HG03571 (cell line): ENCODE results near the gene NCAPG2.
A peak's percentile ranks its signal among the peaks of the same experiment; 100 is the strongest.

Experiments
- ATAC-seq: cut with Tn5 transposase; IDR thresholded peaks from one replicate; pipeline ENCODE4 v1.9.1; 2021; ENCODE audit not compliant: unreplicated experiment

NCAPG2 gene, protein sequence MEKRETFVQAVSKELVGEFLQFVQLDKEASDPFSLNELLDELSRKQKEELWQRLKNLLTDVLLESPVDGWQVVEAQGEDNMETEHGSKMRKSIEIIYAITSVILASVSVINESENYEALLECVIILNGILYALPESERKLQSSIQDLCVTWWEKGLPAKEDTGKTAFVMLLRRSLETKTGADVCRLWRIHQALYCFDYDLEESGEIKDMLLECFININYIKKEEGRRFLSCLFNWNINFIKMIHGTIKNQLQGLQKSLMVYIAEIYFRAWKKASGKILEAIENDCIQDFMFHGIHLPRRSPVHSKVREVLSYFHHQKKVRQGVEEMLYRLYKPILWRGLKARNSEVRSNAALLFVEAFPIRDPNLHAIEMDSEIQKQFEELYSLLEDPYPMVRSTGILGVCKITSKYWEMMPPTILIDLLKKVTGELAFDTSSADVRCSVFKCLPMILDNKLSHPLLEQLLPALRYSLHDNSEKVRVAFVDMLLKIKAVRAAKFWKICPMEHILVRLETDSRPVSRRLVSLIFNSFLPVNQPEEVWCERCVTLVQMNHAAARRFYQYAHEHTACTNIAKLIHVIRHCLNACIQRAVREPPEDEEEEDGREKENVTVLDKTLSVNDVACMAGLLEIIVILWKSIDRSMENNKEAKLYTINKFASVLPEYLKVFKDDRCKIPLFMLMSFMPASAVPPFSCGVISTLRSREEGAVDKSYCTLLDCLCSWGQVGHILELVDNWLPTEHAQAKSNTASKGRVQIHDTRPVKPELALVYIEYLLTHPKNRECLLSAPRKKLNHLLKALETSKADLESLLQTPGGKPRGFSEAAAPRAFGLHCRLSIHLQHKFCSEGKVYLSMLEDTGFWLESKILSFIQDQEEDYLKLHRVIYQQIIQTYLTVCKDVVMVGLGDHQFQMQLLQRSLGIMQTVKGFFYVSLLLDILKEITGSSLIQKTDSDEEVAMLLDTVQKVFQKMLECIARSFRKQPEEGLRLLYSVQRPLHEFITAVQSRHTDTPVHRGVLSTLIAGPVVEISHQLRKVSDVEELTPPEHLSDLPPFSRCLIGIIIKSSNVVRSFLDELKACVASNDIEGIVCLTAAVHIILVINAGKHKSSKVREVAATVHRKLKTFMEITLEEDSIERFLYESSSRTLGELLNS

DNA sequence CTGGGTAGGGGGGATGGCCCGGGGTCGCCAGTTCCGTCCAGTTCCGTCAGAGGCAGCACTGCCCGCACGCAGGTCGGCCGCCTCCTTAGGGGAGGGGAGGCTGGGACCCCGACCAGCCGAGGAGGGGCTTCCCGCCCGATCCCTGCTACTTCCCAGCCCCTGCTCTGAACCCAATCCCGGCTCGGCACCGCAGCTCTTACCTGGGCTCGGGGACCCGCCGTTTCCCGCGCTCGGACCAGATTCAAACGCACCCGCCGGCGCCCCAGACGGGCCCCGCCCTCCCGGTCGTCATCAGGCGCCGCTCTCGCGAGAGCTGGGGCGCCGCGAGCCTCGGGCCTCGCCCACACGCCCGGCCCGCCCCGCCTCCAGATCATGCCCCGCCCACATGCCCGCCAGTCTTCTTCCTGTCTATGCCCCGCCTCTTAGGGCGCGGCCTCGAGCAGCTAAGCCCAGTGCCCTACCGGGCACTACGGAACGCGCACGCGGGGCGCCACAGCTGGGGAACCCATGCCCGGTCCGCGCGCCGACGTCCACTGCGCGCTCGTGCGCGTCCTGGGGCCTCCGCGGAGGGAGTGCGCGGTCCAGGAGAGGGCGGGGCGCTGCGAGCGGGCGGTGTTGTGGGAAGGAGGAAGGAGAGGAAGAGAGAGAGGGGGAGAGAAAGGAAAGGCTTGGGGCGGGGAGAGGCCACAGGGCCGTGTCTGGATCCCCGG is at the start of gene NCAPG2:
NCAPG2 (minus strand) TSS at position 281 of the 710 bp plus-strand sequence. CDS start 2,905 bp downstream, outside the sequence.
- ATAC-seq: peak; percentile 97

DNA sequence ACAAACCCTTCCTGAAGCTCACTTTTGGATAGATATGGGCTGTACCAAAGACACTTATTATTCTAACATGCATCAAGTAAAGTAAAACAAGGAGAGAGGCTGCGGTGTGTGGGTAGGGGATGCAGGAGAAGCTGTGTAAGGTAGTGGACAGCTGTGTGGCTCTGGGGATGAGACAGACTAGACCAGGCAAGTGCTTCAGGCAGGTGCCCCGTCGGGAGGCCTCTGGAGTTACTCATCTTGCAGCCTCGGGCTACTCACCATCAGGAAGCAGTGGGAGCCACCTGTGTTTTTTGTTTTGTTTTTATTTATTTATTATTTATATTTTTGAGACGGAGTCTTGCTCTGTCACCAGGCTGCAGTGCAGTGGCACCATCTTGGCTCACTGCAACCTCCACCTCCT is 49.3 kb upstream of the NCAPG2 start:
- no peak for ATAC-seq

DNA sequence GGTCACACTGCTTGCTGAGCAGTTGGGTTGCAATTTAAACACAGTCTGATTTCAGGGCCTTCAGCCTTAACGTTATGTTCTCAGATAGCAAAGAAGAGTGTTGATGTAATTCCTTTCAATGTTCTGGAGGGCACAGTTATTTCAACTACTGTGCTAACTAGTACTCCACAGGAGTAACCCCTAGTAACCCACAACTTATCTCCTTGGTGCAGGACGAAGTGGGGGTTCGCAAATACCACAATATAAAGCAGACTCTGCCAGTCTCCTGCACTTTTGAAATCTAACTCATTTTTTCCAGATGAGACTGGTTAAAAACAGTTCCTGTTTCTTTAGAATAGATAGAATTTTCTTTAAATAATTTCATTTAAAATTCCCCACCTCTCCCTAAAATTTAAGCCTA is 47.1 kb upstream of the NCAPG2 start:
- ATAC-seq: no peak

DNA sequence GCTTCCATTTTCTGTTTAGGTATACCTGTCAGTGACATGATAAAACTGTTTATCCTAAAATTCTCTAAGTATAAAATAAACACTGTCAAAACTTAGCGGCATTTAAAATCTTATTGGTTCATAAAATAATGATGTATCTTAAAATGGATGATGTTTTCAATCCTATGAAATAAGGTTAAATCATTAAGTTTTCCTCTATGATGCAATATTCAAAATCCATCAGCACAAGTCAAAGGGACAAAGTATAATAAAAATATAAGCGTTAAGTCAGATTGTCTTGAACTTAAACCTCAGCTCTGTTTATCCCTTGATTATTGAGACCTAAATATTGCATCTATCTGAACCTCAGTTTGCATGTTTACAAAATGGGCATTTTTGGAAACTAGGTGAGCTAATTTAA is 46.6 kb upstream of the NCAPG2 start:
- no peak for ATAC-seq

DNA sequence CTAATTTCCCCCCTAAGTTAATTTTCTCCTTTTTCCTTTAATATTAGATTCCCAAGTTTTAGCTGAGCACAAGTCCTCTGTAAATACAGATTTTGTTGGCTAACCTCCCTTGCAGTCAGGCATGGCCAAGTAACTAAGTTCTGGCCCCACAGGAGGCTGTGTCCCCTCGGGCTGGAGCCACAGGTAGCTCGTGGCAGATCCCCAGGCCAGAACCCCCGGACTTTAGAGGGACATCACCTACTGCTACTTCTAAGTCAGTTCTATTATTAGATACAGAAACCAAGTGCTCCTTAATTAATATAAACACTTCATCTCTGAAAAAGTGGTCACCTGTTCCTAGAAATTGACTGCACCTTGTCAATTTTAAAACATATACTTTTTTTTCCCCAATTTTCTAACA is 46.1 kb upstream of the NCAPG2 start:
- ATAC-seq: no peak

DNA sequence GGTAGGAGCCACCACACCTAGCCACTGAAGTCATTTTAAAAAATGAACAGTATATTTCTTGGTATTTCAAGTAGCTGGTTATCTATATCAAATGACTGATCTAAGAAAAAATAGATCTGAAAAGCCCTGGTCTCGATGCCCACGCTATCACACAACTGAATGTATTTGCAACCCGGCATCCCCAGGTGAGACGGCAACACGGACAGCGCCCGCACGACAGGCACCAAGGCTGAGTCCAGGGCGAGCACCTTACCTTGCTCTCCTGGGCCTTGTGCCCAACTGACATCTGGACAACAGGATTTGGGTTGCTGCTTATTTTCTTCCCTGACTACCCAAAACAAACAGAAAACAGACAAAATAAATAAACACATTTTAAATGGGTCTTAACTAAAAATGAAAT is 44.8 kb upstream of the NCAPG2 start:
- no peak for ATAC-seq

DNA sequence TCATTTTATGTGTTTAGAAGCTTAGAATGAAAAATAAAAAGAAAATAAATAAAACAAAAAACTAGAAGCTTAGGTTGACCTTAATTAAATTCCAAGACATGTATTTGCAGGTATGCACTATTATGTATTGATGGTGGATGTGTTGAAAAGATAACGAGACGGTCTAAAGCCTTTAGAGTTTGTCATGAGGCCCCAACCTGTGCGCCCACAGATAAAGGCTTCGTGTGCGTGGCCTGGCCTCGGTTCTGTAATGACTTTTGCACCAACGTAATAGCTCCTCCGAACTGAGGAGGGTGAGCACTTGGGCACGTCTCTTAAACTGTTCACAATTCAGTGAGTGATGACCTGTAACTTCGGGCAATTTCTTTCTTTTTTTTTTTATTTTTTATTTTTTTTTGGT is 43.7 kb upstream of the NCAPG2 start:
- no peak for ATAC-seq

DNA sequence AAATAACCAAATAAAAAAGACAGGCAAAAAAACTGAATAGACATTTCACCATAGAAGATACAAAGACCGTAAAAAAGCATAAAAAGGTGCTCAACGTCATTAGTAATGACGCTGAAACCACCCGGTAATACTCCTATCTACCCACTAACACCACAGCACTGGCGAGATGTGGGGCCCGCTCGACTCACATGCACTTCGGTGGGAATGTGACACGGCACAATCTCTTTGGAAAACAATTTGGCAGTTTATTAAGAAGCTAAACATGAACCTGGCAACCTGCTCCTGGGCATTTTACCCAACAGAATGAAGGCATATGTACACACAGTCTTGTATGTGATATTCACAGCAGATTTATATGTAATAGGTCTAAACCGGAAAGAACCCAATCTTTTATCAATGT is 42.8 kb upstream of the NCAPG2 start:
- ATAC-seq: no peak

DNA sequence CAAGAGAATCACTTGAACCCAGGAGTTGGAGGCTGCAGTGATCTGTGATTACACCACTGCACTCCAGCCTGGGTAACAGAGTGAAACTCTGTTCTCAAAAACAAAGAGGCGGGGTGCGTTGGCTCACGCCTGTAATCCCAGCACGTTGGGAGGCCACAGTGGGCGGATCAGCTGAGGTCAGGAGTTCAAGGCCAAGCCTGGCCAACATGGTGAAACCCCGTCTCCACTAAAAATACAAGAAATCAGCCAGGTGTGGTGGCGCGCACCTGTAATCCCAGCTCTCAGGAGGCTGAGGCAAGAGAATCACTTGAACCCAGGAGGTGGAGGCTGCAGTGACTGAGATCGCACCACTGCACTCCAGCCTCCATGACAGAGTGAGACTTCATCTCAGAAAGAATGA is 42.4 kb upstream of the NCAPG2 start:
- no peak for ATAC-seq

DNA sequence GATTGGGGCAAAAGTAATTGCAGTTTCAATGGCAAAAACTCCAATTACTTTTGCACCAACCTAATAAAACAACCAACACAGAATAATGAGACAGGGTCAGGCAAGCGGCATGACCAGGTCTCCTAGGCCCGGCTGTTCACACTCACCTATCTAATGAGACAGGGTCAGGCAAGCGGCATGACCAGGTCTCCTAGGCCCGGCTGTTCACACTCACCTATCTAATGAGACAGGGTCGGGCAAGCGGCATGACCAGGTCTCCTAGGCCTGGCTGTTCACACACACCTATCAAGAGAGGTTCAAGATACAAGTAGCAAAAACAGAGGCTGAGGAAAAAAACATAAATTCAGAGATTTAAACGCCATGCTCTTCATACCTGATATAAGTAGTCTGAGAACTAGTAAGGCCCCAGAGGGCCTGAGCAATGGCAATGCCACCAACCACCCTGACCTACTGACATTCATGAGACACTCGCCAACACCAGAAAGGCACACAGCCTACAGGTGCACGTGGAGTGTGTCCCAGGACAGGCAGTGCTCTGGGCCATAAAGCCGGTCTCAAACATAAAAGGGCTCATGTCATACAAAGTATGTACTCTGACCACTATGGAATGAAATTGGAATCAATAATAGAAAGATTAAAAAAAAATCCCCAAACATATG is 40.6 kb upstream of the NCAPG2 start:
- ATAC-seq: no peak

DNA sequence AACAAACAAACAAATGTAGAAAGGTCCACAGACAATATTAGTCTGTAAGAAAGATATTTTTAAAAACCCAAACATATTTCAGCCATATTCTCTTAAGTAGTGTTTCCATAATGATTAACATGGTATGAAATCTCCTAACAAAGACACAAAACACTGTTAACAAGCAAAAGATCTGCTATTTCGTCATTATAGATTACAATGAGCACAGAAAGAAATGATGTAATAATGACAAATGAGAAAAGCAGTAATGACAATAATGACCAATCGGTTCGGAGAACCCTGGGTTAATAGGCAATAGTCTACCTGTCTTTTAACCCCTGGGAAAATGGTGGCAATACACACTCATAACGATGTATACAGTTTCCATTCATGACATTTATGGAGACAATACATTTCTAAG is 39.5 kb upstream of the NCAPG2 start:
- ATAC-seq: no peak

DNA sequence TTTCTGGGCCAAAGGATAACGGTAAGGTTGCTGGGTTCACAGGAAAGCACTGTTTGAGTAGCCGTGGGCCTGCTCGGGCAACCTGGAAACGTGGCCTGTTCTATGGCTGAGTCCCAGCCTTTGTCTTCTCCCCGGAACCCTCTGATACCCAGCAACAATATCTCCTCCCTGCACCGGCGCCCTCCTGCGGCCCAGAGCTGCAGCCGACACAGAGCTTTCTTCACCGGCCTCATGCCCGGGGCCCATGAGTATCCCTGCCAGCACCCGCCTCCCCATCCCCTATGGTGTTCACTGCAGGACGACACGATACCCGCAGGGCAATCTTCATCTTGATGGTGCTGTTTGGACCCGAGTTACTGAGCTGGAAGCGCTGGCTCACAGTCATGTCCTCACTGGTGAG is 38.6 kb upstream of the NCAPG2 start:
- ATAC-seq: no peak

DNA sequence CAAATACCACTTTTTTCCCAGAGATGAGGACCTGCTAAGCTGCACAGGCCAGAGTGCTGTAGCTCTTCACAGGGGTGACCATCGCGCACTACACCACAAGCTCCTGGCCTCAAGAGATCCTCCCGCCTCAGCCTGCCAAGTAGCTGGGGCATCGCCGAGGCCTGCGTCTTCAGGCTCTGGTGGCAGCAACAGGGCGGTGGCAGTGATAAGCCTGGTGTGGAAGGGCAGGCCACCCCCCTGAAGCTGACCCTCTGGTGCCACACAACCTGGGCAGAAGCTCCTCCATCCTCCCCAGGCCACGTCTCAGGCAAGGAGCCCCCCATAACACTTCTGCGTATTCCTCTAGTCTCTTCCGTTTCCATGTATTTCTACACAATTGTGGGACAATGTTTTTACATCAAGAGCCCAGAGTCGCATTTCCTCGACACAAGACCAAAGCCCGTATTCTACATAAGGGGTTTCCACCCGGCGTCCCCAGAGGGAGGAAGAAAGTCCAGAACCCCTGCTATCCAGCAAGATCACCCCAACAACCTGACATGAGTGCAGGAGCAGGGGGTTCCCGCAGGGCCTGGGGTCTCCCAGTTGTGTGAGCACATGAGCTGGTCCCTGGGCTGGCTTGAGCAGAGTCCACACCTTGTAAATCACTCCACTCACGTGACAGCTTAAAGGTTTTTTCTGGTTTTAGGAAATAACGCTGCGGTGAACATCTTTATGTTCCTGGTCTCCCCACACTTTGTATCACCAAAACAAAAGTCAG is 37.6 kb upstream of the NCAPG2 start:
- no peak for ATAC-seq

DNA sequence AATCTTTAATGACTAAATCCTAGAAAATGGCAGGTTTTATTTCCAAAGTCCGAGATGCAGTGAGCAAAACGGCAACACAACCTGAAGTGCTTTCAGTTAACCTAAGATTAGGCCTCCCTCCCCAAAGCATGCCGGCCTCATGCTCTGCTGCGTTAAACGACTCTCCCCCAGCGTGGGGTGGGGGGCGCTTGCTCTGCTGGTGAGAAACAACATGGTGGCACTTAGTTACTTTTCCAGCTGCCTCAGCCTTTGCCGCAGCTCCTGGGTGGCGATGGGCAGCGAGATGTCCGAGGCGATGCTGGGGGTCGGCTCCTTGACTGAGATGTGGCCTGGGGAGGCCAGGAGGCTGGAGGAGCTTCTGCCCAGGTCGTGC is 36.7 kb upstream of the NCAPG2 start:
- no peak for ATAC-seq

DNA sequence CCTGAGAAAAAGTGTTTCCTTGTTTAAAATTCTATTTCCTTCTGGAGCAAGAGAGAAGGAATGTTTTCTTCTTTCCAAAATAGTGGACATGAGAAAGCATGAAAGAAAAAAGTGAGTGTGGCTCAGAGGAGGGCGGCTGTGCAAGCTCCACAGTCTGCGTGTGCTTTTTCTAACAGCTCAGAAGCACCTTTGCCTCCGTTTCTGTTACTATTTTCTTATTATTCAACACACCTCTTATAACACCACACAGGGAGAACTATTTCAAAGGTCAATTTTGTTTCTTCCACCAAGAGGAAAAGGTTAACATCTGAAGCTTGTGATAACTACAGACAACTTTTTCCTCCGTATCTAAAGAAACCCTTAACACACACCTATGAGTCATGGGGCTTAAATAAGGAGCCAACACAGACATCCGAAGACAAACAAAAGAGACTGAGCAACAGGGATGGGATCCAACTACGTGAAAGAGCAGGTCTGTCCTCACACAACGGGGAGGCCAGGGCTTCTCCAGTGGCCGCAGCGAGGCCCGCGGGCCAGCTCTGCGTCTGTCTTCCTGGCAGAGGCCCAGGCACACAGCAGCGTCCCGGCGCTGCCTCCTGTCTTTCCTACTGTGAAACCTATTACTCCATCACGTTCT is 36.2 kb upstream of the NCAPG2 start:
- no peak for ATAC-seq

DNA sequence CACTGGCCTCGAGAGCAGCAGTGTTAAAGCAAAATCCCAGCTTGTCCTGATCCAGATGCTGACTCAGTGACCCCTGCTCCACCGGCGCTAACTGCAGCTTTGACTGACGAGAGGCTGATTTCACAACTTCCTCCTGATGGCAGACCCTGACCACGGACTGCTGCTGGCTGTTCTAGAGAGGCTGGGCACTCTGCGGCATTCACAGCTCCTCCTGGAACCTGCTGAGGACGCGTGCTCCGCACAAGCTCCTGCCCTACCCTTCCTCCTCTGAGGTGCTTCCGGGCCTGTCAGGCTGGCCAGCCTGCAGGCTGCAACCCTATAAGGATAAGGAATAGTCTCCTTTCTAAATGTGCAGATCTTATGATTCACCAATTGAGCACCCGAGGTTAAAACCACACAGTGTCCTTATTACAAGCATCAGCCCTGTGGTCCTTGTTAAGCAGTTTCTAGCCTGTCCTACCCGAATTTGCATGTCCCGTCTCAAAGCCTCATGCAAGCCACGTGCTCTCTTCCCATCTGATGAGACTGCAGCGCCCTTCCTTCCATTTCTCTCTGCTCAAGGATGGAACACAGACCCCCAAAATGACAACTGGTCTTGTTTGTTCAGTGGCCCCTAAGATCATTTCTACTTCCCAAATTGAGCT is 35.5 kb upstream of the NCAPG2 start:
- no peak for ATAC-seq

DNA sequence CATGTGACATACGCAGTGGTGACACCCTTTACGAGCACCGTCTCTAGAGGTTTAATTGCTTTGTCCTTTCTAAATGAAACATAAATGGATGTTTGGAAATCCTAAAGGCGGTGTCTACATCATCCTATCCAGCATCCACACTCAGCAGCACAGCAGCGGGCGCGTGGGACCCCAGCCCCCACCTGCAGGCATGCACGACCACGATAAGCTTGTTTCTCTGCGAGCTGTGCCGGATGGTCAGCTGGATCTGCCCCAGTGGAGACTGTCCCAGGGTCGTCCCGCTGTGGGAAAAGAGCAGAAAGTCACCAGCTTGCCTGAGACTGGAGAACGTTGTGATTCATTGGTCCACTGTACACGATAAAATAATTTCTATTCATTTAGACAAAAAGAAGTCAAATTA is 34.2 kb upstream of the NCAPG2 start:
- no peak for ATAC-seq

DNA sequence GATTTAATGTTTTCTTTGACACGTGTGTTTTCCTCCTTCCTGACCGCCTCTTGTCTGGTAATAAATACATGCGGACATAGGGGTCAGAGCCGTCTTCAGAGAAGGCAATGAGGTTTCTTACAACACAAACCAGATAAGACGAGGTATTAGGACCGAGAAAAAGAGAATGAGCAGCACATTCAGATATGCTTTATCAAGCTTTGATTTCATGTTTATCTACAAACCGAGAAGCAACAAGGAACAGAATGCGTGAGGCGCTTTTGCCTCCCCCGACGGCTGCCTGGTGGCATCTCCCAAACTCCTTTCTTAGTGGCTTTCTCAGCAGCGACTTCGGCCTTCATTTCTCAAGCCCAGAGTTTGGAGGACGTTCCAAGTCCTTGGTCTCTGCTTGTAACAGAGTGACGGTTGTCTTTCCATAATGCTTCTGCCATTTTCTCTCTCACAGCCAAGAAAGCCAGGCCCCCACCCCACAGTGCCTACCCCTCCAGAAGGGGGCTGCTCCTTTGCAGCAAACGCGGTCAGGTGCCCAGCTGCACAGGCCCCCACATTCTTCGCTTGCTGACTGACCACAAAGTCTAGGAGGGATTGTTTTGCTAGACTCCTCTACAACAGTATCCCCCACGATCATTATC is 32.6 kb upstream of the NCAPG2 start:
- ATAC-seq: no peak
